Thoracic aorta endothelial cell (primary cell): ENCODE results near the gene CCDC160. TPM values are rescaled to one million over a fixed set of nuclear protein-coding genes. Genes with fewer than 3 reads are reported as not detected.

ENCODE experiments used
- total RNA-seq: library from RNA; depleted of rRNA; stranded (reverse); fragments of >200 nt; gene quantifications from 2 replicates; pipeline ENCODE4 v1.2.3, GENCODE V29; 2012

CCDC160 gene
- total RNA-seq: not detected in 2 replicates

GRCh38 chrX:134236626-134237614, at the start of gene CCDC160:
CCDC160 (plus strand) TSS chrX:134237182; CDS start chrX:134244801, 7,619 bp downstream.

Other genes starting within 250 kb of the CCDC160 start
- gene PHF6, start 136.1 kb downstream of the CCDC160 start, total RNA-seq: 64.6 and 70.9 TPM in 2 replicates
- 32.8 and 37.3 TPM in 2 replicates for gene HPRT1, start 223.0 kb downstream of the CCDC160 start, total RNA-seq